Stimulated activated naive CD8-positive, alpha-beta T cell treated with anti-CD3 and anti-CD28 coated beads, Interleukin-15, amount 100 ng/mL, for 72 hours (primary cell): Measurements from ENCODE around the gene TSC22D4.
"Not testable (repeated sequence)": the region's sequence is repeated elsewhere in the genome, so short reads cannot be mapped to it uniquely, and the experiment has no call there.

Experiments used
- ATAC-seq: fragments of 150-1000 bp; cut with Tn5 transposase; 2 replicates; pipeline ENCODE4 v1.10.0; 2021; ENCODE audit warnings: mild to moderate bottlenecking, moderate library complexity
- DNase-seq, 2 donors: peaks; one replicate each; pipeline ENCODE4 v3.0.0; 2021 to 2022
- H3K27ac Mint-ChIP-seq, 2 donors: one replicate each; pipeline ENCODE4 v1.8.0; 2022; ENCODE audit warnings: mild to moderate bottlenecking in 2 of 2, mixed read lengths in 2 of 2, moderate library complexity in 2 of 2
- H3K27me3 Mint-ChIP-seq: one replicate; pipeline ENCODE4 v1.8.0; 2022; ENCODE audit warnings: mixed read lengths
- H3K4me1 Mint-ChIP-seq: one replicate; pipeline ENCODE4 v1.8.0; 2022; ENCODE audit warnings: mild to moderate bottlenecking, mixed read lengths
- H3K4me3 Mint-ChIP-seq, 2 donors: one replicate each; pipeline ENCODE4 v1.8.0; 2022; ENCODE audit warnings: mild to moderate bottlenecking in 2 of 2, mixed read lengths in 2 of 2, moderate library complexity in 1 of 2
- H3K9me3 Mint-ChIP-seq, 2 donors: one replicate each; pipeline ENCODE4 v1.8.0; 2022; ENCODE audit warnings: mixed read lengths in 2 of 2

The TSC22D4 gene

DNA sequence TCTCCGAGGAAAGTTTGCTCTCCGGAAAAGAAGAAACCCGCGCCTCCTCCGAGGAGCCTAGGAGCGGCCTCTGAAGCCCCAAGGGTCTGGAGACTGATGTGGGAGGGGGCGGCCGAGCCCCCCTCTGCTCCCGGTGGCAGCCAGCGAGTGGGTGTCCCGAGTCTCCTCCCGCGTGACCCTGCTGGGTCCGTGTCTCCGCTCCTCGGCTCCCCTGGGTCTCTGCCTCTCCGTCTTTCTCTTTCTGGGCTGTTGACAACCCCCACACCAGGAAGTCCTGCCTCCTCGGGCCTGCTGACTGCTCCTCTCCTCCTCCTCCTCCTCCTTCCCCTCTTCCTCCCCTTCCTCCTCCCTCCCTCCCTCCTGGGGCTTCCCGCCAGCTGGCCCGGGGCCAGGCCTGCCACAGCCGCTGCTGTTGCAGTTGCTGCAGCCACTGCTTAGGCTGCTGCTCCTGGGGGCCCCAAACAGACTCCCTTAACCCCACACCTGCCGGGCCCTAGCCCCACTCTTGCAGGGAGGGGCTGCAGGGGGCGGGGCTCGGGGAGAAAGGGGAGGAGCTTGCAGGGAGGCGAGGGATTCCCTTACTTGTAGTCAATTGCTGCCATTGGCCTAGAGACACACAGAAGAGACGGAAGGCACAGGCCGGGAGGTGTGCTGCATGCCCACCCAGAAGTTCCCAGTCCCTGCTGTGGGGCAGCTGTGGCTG lies at the start of gene TSC22D4:
Gene TSC22D4, minus strand, starts transcription at position 257 of the 703 bp plus-strand sequence. CDS start 1,176 bp downstream, outside the sequence.
- Mint-ChIP-seq H3K9me3 (no peaks in the 10 kb centered on the region), H3K27ac (peak within 1 kb of the TSS; percentile 94 to 97), H3K4me3 (peak within 1 kb of the TSS; percentile 91 to 97), H3K27me3 (no peaks in the 10 kb centered on the region), H3K4me1 (peaks cover 46% of the 10 kb centered on the region)
- ATAC-seq (peak; percentile 81), DNase-seq (peak; percentile 95 to 97)

DNA sequence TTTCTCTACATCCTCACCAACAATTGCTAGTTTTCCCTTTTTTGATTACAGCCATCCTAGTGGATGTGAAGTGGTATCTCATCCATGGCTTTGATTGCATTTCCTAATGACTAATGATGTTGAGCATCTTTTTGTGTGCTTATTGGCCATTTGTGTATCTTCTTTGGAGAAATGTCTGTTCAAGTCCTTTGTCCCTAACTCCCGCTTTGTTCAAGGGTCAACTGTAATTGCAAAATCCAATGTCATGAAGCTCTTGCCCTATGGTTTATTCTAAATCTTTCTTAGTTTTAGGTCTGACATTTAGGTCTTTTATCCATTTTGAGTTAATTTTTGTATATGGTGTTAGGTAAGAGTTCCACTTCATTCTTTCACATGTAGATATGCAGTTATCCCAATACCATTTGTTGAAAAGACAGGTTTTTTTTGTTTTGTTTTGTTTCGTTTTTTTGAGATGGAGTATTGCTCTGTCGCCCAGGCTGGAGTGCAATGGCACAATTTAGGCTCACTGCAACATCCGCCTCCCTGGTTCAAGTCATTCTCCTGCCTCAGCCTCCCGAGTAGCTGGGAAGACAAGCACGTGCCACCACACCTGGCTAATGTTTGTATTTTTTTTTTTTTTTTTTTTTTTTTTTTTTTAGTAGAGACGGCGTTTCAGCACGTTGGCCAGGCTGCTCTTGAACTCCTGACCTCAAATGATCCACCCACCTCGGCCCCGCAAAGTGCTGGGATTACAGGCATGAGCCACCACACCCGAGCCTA lies 49.3 kb upstream of the TSC22D4 start:
- not testable (repeated sequence) for H3K27me3 Mint-ChIP-seq, H3K9me3 Mint-ChIP-seq, DNase-seq, H3K27ac Mint-ChIP-seq, ATAC-seq
- Mint-ChIP-seq H3K4me1 (peaks cover 13% of the 10 kb centered on the region), H3K4me3 (peak overlapping the region in 1 of 2 donors; percentile 17)

DNA sequence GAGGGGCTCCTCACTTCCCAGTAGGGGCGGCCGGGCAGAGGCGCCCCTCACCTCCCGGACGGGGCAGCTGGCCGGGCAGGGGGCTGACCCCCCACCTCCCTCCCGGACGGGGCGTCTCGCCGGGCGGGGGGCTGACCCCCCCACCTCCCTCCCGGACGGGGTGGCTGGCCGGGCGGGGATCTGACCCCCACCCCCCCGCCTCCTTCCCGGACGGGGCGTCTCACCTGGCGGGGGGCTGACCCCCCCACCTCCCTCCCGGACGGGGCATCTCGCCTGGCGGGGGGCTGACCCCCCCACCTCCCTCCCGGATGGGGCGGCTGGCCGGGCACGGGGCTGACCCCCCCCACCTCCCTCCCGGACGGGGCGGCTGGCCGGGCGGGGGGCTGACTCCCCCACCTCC lies 44.2 kb upstream of the TSC22D4 start:
- peak; percentile 68 for ATAC-seq
- peaks cover 11% of the 10 kb centered on the region for H3K4me1 Mint-ChIP-seq
- H3K9me3 Mint-ChIP-seq, DNase-seq, H3K27ac Mint-ChIP-seq, H3K27me3 Mint-ChIP-seq, H3K4me3 Mint-ChIP-seq: not testable (repeated sequence)

DNA sequence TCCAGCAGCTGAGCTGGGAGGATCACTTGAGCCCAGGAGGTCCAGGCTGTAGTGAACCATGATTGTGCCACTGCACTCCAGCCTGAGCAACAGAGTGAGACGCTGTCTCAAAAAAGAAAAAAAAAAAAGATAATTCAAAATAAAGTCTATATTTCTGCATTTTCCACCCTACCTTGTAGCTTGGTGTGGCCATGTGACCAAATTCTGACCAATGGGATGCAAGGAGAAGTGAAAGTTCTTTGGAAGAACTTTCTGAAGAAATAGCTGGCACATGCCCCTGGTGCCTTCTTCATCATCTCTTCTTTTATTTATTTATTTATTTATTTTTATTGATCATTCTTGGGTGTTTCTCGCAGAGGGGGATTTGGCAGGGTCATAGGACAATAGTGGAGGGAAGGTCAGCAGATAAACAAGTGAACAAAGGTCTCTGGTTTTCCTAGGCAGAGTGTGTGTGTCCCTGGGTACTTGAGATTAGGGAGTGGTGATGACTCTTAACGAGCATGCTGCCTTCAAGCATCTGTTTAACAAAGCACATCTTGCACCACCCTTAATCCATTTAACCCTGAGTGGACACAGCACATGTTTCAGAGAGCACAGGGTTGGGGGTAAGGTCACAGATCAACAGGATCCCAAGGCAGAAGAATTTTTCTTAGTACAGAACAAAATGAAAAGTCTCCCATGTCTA lies 43.0 kb upstream of the TSC22D4 start:
- not testable (repeated sequence) for ATAC-seq, H3K27ac Mint-ChIP-seq, H3K9me3 Mint-ChIP-seq, DNase-seq, H3K27me3 Mint-ChIP-seq, H3K4me1 Mint-ChIP-seq, H3K4me3 Mint-ChIP-seq

DNA sequence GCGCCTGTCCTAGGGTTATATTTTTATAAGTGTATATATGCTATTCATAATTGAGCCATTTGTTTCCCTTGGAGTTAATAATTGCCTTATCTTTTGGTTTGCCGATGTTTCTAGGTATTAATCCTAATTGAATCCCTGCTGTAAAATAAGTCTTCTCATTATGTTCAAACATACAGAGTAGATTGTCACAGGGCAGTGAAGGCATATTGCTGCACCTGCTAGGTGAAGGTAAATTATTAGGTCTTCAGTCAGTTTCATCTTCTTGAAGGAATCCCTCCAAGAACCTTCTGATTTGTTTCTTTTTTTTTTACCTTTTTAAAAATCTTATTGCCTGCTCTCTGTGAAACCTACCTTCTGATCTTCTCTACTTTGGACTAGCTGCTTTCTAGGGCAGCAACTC lies 42.1 kb upstream of the TSC22D4 start:
- Mint-ChIP-seq H3K27ac (no peak overlapping the region), H3K4me3 (no peak overlapping the region), H3K27me3 (no peaks in the 10 kb centered on the region), H3K4me1 (peaks cover 7% of the 10 kb centered on the region), H3K9me3 (no peaks in the 10 kb centered on the region)
- DNase-seq (no peak), ATAC-seq (no peak)

DNA sequence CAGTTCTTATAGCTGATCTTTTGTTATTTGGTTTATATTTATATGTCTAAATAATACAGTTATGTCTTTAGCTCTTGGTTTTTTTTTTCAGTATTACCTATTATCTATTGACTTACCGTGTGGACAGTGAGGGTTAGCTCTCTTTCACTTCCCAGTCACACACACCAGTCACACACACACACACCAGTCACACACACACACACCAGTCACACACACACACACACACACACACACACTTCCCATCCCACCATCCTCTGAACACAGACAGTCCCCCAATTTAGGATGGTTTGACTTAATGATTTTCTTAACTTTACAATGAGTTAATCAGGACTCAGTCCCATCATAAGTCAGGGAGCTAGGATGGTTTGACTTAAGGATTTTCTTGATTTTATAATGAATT lies 41.1 kb upstream of the TSC22D4 start:
- DNase-seq (no peak), ATAC-seq (no peak)
- Mint-ChIP-seq H3K9me3 (no peaks in the 10 kb centered on the region), H3K27me3 (no peaks in the 10 kb centered on the region), H3K4me1 (peaks cover 16% of the 10 kb centered on the region), H3K27ac (no peak overlapping the region), H3K4me3 (no peak overlapping the region)

DNA sequence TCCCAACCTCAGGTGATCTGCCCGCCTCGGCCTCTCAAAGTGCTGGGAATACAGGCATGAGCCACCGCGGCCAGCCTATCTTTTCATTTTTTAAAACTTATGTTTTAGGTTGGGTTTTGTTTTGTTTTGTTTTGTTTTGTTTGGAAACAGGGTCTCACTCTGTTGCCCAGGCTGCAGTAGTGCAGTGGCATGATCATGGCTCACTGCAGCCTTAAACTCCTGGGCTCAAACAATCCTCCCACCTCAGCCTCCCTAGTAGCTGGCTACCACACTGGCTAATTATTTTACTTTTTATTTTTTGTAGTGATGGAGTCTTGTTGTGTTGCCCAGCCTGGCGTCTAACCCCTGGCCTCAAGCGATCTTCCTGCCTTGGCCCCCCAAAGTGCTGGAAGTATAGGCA lies 40.6 kb upstream of the TSC22D4 start:
- Mint-ChIP-seq H3K4me3 (no peak overlapping the region), H3K27me3 (no peaks in the 10 kb centered on the region), H3K4me1 (peaks cover 20% of the 10 kb centered on the region), H3K27ac (no peak overlapping the region), H3K9me3 (no peaks in the 10 kb centered on the region)
- DNase-seq (no peak), ATAC-seq (no peak)

DNA sequence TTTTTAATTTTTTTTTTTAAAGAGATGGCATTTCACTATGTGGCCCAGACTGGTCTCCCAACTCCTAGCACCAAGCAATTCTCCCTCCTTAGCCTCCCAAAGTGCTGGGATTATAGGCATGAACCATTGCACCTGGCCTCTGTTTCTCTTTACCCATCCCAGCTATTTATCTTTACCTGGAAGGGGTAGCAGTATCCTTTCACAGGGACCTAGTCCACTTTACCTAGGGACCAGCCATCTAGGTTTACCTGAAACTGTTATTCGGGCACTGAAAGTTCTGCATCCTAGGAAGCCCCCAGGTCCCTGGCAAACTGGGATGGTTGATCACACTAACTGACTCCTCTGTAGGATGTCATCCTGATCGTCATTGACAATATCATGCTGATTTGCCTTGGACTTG lies 38.3 kb upstream of the TSC22D4 start:
- H3K4me3 Mint-ChIP-seq, result no peak overlapping the region
- H3K9me3 Mint-ChIP-seq, result no peaks in the 10 kb centered on the region
- DNase-seq (no peak), ATAC-seq (no peak)
- H3K27ac Mint-ChIP-seq, result no peak overlapping the region
- peaks cover 25% of the 10 kb centered on the region for H3K4me1 Mint-ChIP-seq
- H3K27me3 Mint-ChIP-seq, result no peaks in the 10 kb centered on the region

DNA sequence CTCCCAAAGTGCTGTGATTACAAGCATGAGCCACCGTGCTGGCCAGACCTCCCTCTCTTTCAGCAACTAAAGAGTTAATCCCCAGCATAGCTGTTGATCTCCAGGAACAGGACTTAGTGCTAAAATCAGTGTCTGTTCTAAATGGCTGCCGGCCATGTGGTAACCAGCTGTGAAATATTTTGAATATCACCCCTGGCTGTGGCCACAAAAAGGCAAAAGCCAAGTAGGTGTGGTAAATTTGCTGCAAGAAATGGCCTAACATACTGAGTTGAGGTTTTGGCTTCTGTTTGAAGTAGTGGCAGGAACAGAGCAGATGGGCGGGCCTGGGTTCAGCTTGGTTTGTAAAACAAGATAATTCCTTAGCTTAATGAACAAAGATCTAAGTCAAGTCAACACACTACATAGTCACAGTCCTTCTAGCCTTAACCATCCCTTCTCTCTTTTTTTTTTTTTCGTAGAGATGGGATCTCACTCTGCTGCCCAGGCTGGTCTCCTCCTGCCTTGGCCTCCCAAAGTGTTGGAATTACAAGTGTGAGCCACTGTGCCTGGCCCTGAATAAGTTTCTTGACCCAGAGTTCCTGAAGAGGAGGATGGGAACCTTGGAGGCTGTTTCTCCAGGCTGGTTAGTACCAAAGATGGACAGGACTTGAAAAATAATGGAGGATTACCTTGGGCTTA lies 37.3 kb upstream of the TSC22D4 start:
- Mint-ChIP-seq H3K27ac (peak overlapping the region in 1 of 2 donors; percentile 10), H3K4me3 (no peak overlapping the region)

DNA sequence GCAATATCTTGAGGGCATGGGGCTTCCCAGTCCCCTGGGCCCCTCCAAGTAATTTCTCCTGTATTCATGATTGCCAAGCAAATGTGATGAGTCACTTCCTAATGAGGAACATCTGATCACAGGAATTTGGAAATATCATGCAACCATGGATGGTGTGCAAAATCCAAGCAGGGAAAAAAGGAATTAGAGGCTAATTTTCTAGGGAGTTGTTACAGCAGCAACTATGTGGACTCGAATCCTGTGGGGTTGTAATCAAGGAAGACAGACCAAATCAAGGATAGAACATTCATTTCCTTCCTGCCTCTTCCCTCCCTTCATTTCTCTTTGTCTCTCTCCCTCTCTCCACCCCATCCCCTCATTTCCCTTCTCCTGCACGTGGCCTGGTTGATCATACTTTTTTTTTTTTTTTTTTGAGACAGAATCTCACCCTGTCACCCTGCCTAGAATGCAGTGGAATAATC lies 36.1 kb upstream of the TSC22D4 start:
- H3K9me3 Mint-ChIP-seq, result no peaks in the 10 kb centered on the region
- DNase-seq, result no peak
- ATAC-seq, result no peak
- no peak overlapping the region for H3K4me3 Mint-ChIP-seq
- H3K27ac Mint-ChIP-seq, result no peak overlapping the region
- H3K4me1 Mint-ChIP-seq, result peaks cover 25% of the 10 kb centered on the region
- H3K27me3 Mint-ChIP-seq, result no peaks in the 10 kb centered on the region

More for the DNA sequence above, 37.3 kb upstream of the TSC22D4 start:
- ATAC-seq (peak; percentile 95), DNase-seq (peak; percentile 23 to 52)
- Mint-ChIP-seq H3K9me3 (no peaks in the 10 kb centered on the region), H3K27me3 (no peaks in the 10 kb centered on the region), H3K4me1 (peaks cover 25% of the 10 kb centered on the region)

DNA sequence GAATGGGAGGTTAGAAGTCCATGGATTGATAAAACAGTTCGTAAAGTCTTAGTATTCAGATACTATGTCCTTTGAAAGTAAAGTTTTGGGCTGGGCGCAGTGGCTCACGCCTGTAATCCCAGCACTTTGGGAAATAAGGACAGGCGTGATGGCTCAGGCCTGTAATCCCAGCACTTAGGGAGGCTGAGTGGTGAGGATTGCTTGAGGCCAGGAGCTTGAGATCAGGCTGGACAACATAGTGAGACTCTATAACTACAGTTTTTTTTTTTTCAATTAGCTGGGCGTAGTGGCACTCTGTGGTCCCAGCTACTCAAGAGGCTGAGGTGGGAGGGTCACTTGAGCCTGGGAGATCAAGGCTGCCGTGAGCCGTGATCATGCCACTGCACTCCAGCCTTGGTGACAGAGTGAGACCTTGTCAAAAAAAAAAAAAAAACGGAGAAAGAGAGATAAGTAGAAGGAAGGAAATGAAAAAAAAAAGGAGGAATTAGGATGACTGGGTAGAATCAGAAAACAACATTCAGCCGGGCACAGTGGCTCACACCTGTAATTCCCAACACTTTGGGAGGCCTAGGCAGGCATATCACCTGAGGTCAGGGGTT lies 34.3 kb upstream of the TSC22D4 start:
- H3K4me3 Mint-ChIP-seq, result no peak overlapping the region
- no peaks in the 10 kb centered on the region for H3K9me3 Mint-ChIP-seq
- no peak overlapping the region for H3K27ac Mint-ChIP-seq
- H3K27me3 Mint-ChIP-seq, result no peaks in the 10 kb centered on the region
- peaks cover 25% of the 10 kb centered on the region for H3K4me1 Mint-ChIP-seq
- ATAC-seq (no peak), DNase-seq (no peak)

DNA sequence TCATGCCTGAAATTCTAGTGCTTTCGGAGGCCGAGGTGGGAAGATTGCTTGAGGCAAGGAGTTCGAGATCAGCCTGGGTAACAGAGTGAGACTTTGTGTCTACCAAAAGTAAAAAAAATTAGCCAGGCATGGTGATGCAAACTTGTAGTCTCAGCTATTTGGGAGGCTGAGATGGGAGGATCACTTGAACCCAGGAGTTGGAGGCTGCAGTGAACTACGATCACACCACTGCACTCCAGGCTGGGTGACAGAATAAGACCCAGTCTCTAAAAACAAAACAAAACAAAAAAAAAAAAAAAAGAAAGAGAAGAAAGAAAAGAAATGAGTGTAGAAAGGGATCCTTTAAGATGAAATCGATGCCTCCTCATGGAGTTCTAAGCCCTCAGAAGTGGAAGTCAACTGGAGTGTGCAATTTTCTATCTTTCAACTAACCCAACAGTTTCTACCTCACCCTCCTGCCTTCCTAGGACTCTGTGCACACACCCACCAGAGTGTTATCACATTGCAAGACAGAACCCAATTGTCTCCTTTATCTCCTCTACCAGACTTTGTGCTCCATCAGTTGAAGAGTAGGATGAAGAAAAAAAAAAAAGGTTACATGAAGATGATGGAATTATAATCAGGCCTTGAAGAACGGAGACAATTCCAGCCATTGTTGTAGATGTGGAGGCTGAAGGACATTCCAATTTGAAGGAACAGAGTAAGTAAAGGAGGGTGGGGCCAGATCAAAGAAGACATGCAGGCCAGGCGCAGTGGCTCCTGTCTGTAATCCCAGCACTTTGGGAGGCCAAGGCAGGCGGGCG lies 31.6 kb upstream of the TSC22D4 start:
- H3K27ac Mint-ChIP-seq, result no peak overlapping the region
- peaks cover 14% of the 10 kb centered on the region for H3K4me1 Mint-ChIP-seq
- no peaks in the 10 kb centered on the region for H3K9me3 Mint-ChIP-seq
- DNase-seq, result no peak
- ATAC-seq, result no peak
- H3K4me3 Mint-ChIP-seq, result no peak overlapping the region
- no peaks in the 10 kb centered on the region for H3K27me3 Mint-ChIP-seq

DNA sequence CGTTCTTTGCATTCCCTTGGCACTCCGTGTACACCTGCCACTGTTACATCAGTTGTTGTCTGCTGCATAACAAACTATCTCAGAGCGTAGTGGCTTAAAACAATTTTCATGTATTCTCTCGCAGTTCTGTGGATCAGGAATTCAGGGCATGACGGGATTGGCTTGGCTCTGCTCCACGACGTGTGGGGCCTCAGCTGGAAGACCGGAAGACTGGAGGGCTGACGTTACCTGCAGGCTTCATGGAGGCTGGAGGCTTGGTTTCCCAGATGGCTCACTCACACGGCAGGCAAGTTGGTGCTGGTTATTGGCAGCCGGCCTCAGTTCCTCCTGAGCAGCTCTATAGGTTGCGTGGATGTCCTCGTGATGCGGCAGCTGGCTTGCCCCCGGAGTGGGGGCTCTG lies 30.2 kb upstream of the TSC22D4 start:
- Mint-ChIP-seq H3K4me3 (no peak overlapping the region), H3K9me3 (no peaks in the 10 kb centered on the region), H3K4me1 (peaks cover 5% of the 10 kb centered on the region), H3K27me3 (no peaks in the 10 kb centered on the region), H3K27ac (no peak overlapping the region)
- ATAC-seq (no peak), DNase-seq (no peak)

DNA sequence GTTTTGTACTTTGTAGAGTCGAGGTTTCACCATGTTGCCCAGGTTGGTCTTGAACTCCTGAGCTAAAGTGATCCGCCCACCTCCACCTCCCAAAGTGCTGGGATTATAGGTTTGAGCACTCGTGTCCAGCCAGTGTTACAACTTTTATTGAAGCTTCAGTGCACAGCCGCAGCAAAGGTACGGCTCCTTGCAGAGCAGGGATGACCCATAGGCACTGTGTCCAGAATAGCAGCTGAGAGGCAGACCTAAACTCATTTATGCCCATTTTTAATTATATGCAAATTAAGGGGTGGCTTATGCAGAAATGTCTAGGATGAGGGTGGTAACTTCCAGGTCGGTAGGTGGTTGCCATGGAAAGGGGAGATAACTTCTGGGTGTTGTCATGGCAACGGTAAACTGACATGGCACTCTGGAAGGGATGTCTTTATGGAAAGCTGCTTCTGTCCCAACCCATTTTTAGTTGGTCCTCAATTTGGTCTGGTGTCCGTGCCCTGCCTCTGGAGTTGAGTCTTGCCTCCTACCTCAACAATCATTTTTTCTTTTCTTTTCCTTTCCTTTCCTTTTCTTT lies 27.4 kb upstream of the TSC22D4 start:
- Mint-ChIP-seq H3K27ac (no peak overlapping the region), H3K27me3 (no peaks in the 10 kb centered on the region), H3K4me1 (no peaks in the 10 kb centered on the region), H3K4me3 (no peak overlapping the region), H3K9me3 (no peaks in the 10 kb centered on the region)
- DNase-seq, result no peak
- ATAC-seq, result no peak
